Measurements from ENCODE around the gene MED10. TPM values are rescaled to one million over a fixed set of nuclear protein-coding genes. Genes with fewer than 3 reads are reported as not detected.

The MED10 gene
- total RNA-seq, 1 donor from 2014 or later: 38.4 TPM

GRCh38 chr5:6395102-6395445, 16.7 kb upstream of the MED10 start:
- Mint-ChIP-seq H3K4me1 (no peaks in the 10 kb centered on the region), H3K9me3 (peaks cover 9% of the 10 kb centered on the region), H3K4me3 (no peak overlapping the region), H3K27ac (no peak overlapping the region), H3K36me3 (no peaks in the 10 kb centered on the region), H3K27me3 (ENCODE audit: low read depth) (peaks cover 70% of the 10 kb centered on the region)
- no peak for DNase-seq (ENCODE audit: low spot score in 2 of 2, unreplicated experiment in 2 of 2)
- TF ChIP-seq CTCF (IDR thresholded peaks at IDR 0.05; ENCODE audit: unreplicated experiment): no peak

- H3K27me3 Mint-ChIP-seq (ENCODE audit: low read depth): peaks cover 71% of the 10 kb centered on the region
- no peak for DNase-seq (ENCODE audit: low spot score in 2 of 2, unreplicated experiment in 2 of 2)
These were observed 16.2 kb upstream of the MED10 start for GRCh38 chr5:6394429-6395101.

GRCh38 chr5:6393596-6394194, 15.3 kb upstream of the MED10 start:
- no peak for DNase-seq (ENCODE audit: low spot score in 2 of 2, unreplicated experiment in 2 of 2)
- no peaks in the 10 kb centered on the region for H3K4me1 Mint-ChIP-seq
- no peak for TF ChIP-seq CTCF (IDR thresholded peaks at IDR 0.05; ENCODE audit: unreplicated experiment)
- no peak overlapping the region for H3K27ac Mint-ChIP-seq
- H3K36me3 Mint-ChIP-seq: no peaks in the 10 kb centered on the region
- peaks cover 73% of the 10 kb centered on the region for H3K27me3 Mint-ChIP-seq (ENCODE audit: low read depth)
- no peak overlapping the region for H3K4me3 Mint-ChIP-seq
- peaks cover 9% of the 10 kb centered on the region for H3K9me3 Mint-ChIP-seq

More at GRCh38 chr5:6394429-6395101, 16.2 kb upstream of the MED10 start:
- no peak for TF ChIP-seq CTCF (IDR thresholded peaks at IDR 0.05; ENCODE audit: unreplicated experiment)
- Mint-ChIP-seq H3K9me3 (peaks cover 9% of the 10 kb centered on the region), H3K4me3 (no peak overlapping the region), H3K27ac (no peak overlapping the region), H3K36me3 (no peaks in the 10 kb centered on the region), H3K4me1 (no peaks in the 10 kb centered on the region)

- H3K4me3 Mint-ChIP-seq: no peak overlapping the region
- H3K36me3 Mint-ChIP-seq: no peaks in the 10 kb centered on the region
- peaks cover 68% of the 10 kb centered on the region for H3K27me3 Mint-ChIP-seq (ENCODE audit: low read depth)
These were observed 14.2 kb upstream of the MED10 start for GRCh38 chr5:6392561-6392960.

GRCh38 chr5:6391151-6391550, 12.8 kb upstream of the MED10 start:
- Mint-ChIP-seq H3K36me3 (no peaks in the 10 kb centered on the region), H3K4me1 (peaks cover under 1% of the 10 kb centered on the region), H3K27ac (no peak overlapping the region), H3K9me3 (peaks cover 6% of the 10 kb centered on the region), H3K27me3 (ENCODE audit: low read depth) (peaks cover 76% of the 10 kb centered on the region), H3K4me3 (no peak overlapping the region)
- no peak for DNase-seq (ENCODE audit: low spot score in 2 of 2, unreplicated experiment in 2 of 2)
- TF ChIP-seq CTCF (IDR thresholded peaks at IDR 0.05; ENCODE audit: unreplicated experiment): no peak

More at GRCh38 chr5:6392561-6392960, 14.2 kb upstream of the MED10 start:
- no peak for DNase-seq (ENCODE audit: low spot score in 2 of 2, unreplicated experiment in 2 of 2)
- H3K9me3 Mint-ChIP-seq: peaks cover 6% of the 10 kb centered on the region
- no peak for TF ChIP-seq CTCF (IDR thresholded peaks at IDR 0.05; ENCODE audit: unreplicated experiment)
- H3K4me1 Mint-ChIP-seq: no peaks in the 10 kb centered on the region
- H3K27ac Mint-ChIP-seq: no peak overlapping the region
